Measurements from ENCODE around the gene VPREB3.

DNA sequence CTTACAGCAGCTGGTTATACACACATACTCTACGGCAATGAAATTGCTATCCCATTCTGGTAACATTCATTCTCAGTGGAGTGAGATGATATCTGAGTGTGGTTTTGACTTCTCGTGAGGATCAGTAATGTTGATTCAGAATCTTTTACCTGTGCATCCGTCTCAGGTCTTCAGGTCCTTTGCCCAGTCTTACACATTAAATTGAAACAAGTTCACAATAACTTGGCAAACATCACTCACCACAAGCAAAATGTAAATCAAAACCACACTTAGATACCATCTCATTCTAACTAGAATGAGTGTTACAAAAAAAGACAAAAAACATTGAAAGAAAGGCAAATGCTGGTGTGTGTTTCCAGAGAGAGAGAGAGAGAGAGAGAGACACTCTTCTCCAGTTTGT, 49.4 kb downstream of the VPREB3 start:
- TF ChIP-seq, protein P1, sequence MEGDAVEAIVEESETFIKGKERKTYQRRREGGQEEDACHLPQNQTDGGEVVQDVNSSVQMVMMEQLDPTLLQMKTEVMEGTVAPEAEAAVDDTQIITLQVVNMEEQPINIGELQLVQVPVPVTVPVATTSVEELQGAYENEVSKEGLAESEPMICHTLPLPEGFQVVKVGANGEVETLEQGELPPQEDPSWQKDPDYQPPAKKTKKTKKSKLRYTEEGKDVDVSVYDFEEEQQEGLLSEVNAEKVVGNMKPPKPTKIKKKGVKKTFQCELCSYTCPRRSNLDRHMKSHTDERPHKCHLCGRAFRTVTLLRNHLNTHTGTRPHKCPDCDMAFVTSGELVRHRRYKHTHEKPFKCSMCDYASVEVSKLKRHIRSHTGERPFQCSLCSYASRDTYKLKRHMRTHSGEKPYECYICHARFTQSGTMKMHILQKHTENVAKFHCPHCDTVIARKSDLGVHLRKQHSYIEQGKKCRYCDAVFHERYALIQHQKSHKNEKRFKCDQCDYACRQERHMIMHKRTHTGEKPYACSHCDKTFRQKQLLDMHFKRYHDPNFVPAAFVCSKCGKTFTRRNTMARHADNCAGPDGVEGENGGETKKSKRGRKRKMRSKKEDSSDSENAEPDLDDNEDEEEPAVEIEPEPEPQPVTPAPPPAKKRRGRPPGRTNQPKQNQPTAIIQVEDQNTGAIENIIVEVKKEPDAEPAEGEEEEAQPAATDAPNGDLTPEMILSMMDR (IDR thresholded peaks at IDR 0.05): no peak
- TF ChIP-seq POLR2AphosphoS5 (IDR thresholded peaks at IDR 0.05): no peak
